Measurements from ENCODE around the gene HOXC12.

GRCh38 chr12:53950437-53950773 is 4.3 kb upstream of the HOXC12 start:
- TF ChIP-seq CTCF (IDR thresholded peaks at IDR 0.05) (no peak), EP300 (IDR thresholded peaks at IDR 0.05) (no peak), POLR2A (IDR thresholded peaks at IDR 0.05) (no peak)
